H1 (cell line): ENCODE measurements around the gene SLCO6A1. TPM values are rescaled to one million over a fixed set of nuclear protein-coding genes. Genes with fewer than 3 reads are reported as not detected.

Experiments
- CEBPB ChIP-seq: IDR thresholded peaks from 2 replicates; pipeline ENCODE4 v1.6.1; 2012; ENCODE audit warnings: low read depth, low read length
- CTBP2 ChIP-seq: IDR thresholded peaks from 2 replicates; pipeline ENCODE4 v1.7.0; 2011; ENCODE audit warnings: borderline replicate concordance, mild to moderate bottlenecking, moderate library complexity, mixed read lengths, low read length; ENCODE audit not compliant: insufficient read depth, insufficient read length
- RXRA ChIP-seq: IDR thresholded peaks from 2 replicates; pipeline ENCODE4 v1.6.1; 2011; ENCODE audit warnings: low read depth, mild to moderate bottlenecking, low read length, moderate library complexity; ENCODE audit not compliant: insufficient read depth
- polyA plus RNA-seq, 7 experiments: library from polyadenylated mRNA; depleted of rRNA in 3 of 7; stranded (reverse) in 5 of 7; unstranded in 2 of 7; fragments of >200 nt in 5 of 7; fragments of 200-250 nt in 2 of 7; gene quantifications; 1 replicate in 5 of 7; 2 replicates in 1 of 7; 4 replicates in 1 of 7; pipeline versions ENCODE4 v1.2.1 to v1.2.3, GENCODE V29; 2011 to 2013; ENCODE audit warnings: missing spikeins in 2 of 7, mixed read lengths in 2 of 7
- total RNA-seq: library from RNA; stranded (reverse); fragmentation: NEBNext Ultra II Directional; extraction: Animal tissue kit (Norgen Biotek cat#: 25700); gene quantifications from 2 replicates; pipeline ENCODE4 v1.2.1, GENCODE V29; 2021
- TF ChIP-seq, protein P1 (sequence below): fragments of 300-600 bp; sonication (generic); IDR thresholded peaks from 2 replicates; pipeline ENCODE4 v1.7.1; 2012; ENCODE audit warnings: low read length, moderate library complexity, mild to moderate bottlenecking, inconsistent platforms; ENCODE audit not compliant: insufficient replicate concordance

The SLCO6A1 gene
- total and polyA plus RNA-seq, 2 of the 8 experiments (the other 6 are each of a cell fraction or from before 2014, with no cell fraction given), result 0.06 to 0.56 TPM

DNA sequence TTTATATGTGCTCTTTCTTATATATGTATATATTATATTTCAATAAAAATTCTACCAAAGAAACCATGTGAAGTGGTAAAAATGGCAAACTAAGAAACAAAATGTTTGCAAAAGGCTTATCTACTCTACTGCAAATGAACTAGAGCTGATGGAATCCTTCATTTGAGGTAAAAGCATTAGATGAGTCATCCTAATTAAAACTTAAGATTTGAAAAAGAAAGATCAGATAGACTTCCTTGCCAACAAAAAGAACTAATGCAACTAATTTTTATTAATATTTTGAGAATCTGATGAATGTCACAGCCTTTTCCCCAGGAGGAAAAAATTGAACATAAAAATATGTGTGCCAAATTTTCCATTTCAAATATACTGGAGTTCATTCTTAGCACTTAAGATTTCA, 118.6 kb downstream of the SLCO6A1 start (continued):
- TF ChIP-seq, protein P1, sequence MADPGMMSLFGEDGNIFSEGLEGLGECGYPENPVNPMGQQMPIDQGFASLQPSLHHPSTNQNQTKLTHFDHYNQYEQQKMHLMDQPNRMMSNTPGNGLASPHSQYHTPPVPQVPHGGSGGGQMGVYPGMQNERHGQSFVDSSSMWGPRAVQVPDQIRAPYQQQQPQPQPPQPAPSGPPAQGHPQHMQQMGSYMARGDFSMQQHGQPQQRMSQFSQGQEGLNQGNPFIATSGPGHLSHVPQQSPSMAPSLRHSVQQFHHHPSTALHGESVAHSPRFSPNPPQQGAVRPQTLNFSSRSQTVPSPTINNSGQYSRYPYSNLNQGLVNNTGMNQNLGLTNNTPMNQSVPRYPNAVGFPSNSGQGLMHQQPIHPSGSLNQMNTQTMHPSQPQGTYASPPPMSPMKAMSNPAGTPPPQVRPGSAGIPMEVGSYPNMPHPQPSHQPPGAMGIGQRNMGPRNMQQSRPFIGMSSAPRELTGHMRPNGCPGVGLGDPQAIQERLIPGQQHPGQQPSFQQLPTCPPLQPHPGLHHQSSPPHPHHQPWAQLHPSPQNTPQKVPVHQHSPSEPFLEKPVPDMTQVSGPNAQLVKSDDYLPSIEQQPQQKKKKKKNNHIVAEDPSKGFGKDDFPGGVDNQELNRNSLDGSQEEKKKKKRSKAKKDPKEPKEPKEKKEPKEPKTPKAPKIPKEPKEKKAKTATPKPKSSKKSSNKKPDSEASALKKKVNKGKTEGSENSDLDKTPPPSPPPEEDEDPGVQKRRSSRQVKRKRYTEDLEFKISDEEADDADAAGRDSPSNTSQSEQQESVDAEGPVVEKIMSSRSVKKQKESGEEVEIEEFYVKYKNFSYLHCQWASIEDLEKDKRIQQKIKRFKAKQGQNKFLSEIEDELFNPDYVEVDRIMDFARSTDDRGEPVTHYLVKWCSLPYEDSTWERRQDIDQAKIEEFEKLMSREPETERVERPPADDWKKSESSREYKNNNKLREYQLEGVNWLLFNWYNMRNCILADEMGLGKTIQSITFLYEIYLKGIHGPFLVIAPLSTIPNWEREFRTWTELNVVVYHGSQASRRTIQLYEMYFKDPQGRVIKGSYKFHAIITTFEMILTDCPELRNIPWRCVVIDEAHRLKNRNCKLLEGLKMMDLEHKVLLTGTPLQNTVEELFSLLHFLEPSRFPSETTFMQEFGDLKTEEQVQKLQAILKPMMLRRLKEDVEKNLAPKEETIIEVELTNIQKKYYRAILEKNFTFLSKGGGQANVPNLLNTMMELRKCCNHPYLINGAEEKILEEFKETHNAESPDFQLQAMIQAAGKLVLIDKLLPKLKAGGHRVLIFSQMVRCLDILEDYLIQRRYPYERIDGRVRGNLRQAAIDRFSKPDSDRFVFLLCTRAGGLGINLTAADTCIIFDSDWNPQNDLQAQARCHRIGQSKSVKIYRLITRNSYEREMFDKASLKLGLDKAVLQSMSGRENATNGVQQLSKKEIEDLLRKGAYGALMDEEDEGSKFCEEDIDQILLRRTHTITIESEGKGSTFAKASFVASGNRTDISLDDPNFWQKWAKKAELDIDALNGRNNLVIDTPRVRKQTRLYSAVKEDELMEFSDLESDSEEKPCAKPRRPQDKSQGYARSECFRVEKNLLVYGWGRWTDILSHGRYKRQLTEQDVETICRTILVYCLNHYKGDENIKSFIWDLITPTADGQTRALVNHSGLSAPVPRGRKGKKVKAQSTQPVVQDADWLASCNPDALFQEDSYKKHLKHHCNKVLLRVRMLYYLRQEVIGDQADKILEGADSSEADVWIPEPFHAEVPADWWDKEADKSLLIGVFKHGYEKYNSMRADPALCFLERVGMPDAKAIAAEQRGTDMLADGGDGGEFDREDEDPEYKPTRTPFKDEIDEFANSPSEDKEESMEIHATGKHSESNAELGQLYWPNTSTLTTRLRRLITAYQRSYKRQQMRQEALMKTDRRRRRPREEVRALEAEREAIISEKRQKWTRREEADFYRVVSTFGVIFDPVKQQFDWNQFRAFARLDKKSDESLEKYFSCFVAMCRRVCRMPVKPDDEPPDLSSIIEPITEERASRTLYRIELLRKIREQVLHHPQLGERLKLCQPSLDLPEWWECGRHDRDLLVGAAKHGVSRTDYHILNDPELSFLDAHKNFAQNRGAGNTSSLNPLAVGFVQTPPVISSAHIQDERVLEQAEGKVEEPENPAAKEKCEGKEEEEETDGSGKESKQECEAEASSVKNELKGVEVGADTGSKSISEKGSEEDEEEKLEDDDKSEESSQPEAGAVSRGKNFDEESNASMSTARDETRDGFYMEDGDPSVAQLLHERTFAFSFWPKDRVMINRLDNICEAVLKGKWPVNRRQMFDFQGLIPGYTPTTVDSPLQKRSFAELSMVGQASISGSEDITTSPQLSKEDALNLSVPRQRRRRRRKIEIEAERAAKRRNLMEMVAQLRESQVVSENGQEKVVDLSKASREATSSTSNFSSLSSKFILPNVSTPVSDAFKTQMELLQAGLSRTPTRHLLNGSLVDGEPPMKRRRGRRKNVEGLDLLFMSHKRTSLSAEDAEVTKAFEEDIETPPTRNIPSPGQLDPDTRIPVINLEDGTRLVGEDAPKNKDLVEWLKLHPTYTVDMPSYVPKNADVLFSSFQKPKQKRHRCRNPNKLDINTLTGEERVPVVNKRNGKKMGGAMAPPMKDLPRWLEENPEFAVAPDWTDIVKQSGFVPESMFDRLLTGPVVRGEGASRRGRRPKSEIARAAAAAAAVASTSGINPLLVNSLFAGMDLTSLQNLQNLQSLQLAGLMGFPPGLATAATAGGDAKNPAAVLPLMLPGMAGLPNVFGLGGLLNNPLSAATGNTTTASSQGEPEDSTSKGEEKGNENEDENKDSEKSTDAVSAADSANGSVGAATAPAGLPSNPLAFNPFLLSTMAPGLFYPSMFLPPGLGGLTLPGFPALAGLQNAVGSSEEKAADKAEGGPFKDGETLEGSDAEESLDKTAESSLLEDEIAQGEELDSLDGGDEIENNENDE, result no peak
- TF ChIP-seq RXRA (no peak), CEBPB (no peak), CTBP2 (no peak)
- TF ChIP-seq, all 59 proteins: peak for 0
